AG10803 (cell line): ENCODE data around the gene CASTOR1.

ENCODE experiments used
- DNase-seq: peaks from one replicate; pipeline ENCODE4 v3.0.0; 2010; ENCODE audit warnings: low read depth
- H3K4me3 ChIP-seq: 2 replicates; pipeline ENCODE4 v1.5.1; 2011; ENCODE audit warnings: mild to moderate bottlenecking, low read length, control low read depth
- TF ChIP-seq, protein P1 (sequence below): conservative IDR thresholded peaks from 2 replicates; pipeline ENCODE4 v1.5.1; 2011; ENCODE audit warnings: mild to moderate bottlenecking, low read length, control low read depth, inconsistent platforms

CASTOR1 gene

DNA sequence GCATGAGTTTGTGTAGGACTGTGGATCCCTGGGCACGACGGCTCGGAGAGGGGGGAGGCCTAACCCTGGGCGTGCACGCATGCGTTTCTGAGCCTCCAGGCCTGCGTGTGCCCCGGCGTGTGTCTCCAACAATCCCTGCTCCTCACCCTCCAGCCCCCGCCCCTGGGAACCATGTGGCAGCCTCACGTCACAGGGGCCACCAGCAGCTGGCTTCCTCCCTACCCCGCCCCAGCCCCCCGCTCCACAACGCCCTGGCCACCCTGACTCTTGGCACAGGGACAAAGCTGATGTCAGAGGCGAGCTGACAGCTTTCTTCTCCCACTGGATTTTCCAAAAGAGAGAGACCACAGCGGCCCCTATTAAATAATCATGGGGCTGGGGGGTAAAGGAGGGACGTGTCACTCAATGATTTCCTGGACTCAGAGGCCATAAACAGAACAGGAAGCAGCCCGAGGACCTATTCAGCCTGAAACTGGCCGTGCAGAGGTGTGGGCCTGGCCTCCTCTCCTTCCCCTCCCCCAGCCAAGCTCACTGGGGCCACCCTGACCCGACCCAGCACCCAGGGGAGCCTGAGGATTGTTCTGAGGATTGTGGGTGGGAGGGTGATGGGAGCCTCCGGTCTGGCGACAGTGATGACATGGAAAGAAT is 36.0 kb downstream of the CASTOR1 start:
- no peak for DNase-seq
- TF ChIP-seq, protein P1, sequence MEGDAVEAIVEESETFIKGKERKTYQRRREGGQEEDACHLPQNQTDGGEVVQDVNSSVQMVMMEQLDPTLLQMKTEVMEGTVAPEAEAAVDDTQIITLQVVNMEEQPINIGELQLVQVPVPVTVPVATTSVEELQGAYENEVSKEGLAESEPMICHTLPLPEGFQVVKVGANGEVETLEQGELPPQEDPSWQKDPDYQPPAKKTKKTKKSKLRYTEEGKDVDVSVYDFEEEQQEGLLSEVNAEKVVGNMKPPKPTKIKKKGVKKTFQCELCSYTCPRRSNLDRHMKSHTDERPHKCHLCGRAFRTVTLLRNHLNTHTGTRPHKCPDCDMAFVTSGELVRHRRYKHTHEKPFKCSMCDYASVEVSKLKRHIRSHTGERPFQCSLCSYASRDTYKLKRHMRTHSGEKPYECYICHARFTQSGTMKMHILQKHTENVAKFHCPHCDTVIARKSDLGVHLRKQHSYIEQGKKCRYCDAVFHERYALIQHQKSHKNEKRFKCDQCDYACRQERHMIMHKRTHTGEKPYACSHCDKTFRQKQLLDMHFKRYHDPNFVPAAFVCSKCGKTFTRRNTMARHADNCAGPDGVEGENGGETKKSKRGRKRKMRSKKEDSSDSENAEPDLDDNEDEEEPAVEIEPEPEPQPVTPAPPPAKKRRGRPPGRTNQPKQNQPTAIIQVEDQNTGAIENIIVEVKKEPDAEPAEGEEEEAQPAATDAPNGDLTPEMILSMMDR = no peak
- H3K4me3 ChIP-seq = no peak overlapping the region

GRCh38 chr22:30252411-30253204 is 36.7 kb downstream of the CASTOR1 start:
- DNase-seq = no peak
- H3K4me3 ChIP-seq = no peak overlapping the region
- TF ChIP-seq, protein P1 = no peak

GRCh38 chr22:30251711-30252110 is 37.6 kb downstream of the CASTOR1 start:
- TF ChIP-seq, protein P1 = no peak
- no peak overlapping the region for H3K4me3 ChIP-seq
- DNase-seq = no peak

- DNase-seq = peak; percentile 38
- no peak overlapping the region for H3K4me3 ChIP-seq
- TF ChIP-seq, protein P1 = no peak
Measured at GRCh38 chr22:30250661-30251267, 38.5 kb downstream of the CASTOR1 start.

GRCh38 chr22:30250039-30250565 is 39.2 kb downstream of the CASTOR1 start:
- no peak for DNase-seq
- H3K4me3 ChIP-seq = no peak overlapping the region
- TF ChIP-seq, protein P1 = no peak

- H3K4me3 ChIP-seq = no peak overlapping the region
- no peak for DNase-seq
- TF ChIP-seq, protein P1 = no peak
Measured at GRCh38 chr22:30249049-30250038, 40.0 kb downstream of the CASTOR1 start.
